Activated T-cell treated with anti-CD3 and anti-CD28 coated beads, Interleukin-2, amount 50 U/mL, for 4 hours (primary cell): ENCODE results near the gene ZNF292. TPM values are rescaled to one million over a fixed set of nuclear protein-coding genes. Genes with fewer than 3 reads are reported as not detected.
"Not testable (repeated sequence)": the region's sequence is repeated elsewhere in the genome, so short reads cannot be mapped to it uniquely, and the experiment has no call there.

Source experiments
- ATAC-seq, 2 donors: fragments of 200-7000 bp; cut with Tn5 transposase; one replicate each; pipeline ENCODE4 v1.10.0; 2021
- DNase-seq: peaks from one replicate; pipeline ENCODE4 v3.0.0-alpha.2; 2020
- H3K27me3 Mint-ChIP-seq: one replicate; pipeline ENCODE4 v1.8.0; 2021; ENCODE audit warnings: low read depth, mixed read lengths
- H3K36me3 Mint-ChIP-seq: one replicate; pipeline ENCODE4 v1.8.0; 2022; ENCODE audit warnings: mixed read lengths; ENCODE audit not compliant: insufficient read depth
- H3K4me1 Mint-ChIP-seq: one replicate; pipeline ENCODE4 v1.8.0; 2021; ENCODE audit warnings: low read depth, mixed read lengths
- H3K4me3 Mint-ChIP-seq: one replicate; pipeline ENCODE4 v1.8.0; 2021; ENCODE audit warnings: mild to moderate bottlenecking, moderate library complexity, mixed read lengths
- H3K9me3 Mint-ChIP-seq: one replicate; pipeline ENCODE4 v1.8.0; 2021; ENCODE audit warnings: mixed read lengths
- total RNA-seq, 3 donors: library from RNA; stranded (reverse); gene quantifications; one replicate each; pipeline ENCODE4 v1.2.1, GENCODE V29; 2021

Gene ZNF292
- total RNA-seq, 3 donors from 2014 or later, result 26.5 to 46.3 (median 38.2) TPM

- Mint-ChIP-seq H3K36me3 (no peaks in the 10 kb centered on the region), H3K27me3 (peaks cover 31% of the 10 kb centered on the region), H3K9me3 (no peaks in the 10 kb centered on the region), H3K4me3 (no peak overlapping the region), H3K4me1 (no peaks in the 10 kb centered on the region)
- ATAC-seq (no peak), DNase-seq (no peak)
Measured at GRCh38 chr6:87289571-87289970, 134.2 kb downstream of the ZNF292 start.

DNA sequence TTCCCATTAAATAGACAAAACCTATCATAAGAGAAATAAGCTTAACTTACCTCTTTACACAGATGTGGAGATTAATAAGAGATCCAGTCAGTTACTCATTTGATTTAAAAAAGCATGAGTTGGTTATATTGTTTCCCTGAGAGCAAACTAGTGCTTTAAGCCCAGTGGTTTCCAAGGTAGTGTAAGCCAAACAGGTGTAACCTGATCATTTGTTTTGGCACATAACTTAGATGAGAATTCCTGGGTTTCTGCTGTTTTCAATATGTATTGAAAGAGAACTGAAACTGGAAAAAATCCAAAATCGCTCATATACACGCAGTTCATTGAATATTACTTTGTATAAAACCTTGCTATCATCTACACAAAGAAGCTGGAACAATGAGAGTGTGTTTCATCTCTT lies 136.5 kb downstream of the ZNF292 start:
- Mint-ChIP-seq H3K36me3 (no peaks in the 10 kb centered on the region), H3K27me3 (peaks cover 38% of the 10 kb centered on the region), H3K9me3 (no peaks in the 10 kb centered on the region), H3K4me1 (no peaks in the 10 kb centered on the region), H3K4me3 (no peak overlapping the region)
- ATAC-seq (no peak), DNase-seq (no peak)

DNA sequence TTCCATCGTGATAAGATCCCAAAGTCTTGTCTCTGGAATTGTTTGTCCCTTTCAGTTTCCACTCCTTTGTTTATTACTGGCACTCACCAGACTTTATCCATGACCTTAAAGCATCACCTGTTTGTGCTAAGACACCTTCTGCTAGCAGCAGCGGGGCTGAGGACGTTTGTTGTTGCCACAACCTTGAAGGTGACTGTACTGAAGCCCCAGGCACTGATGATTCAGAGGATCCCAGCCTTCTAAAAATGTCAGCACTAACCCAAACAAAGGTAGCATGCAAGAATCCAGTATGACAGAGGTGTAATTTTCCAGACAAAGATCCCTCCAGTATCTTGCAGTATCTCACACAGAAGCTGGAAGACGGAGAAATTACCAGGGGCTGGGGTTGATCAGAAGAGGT lies 138.2 kb downstream of the ZNF292 start:
- DNase-seq (no peak), ATAC-seq (no peak)
- Mint-ChIP-seq H3K36me3 (no peaks in the 10 kb centered on the region), H3K4me3 (no peak overlapping the region), H3K4me1 (no peaks in the 10 kb centered on the region), H3K27me3 (peaks cover 42% of the 10 kb centered on the region), H3K9me3 (no peaks in the 10 kb centered on the region)

DNA sequence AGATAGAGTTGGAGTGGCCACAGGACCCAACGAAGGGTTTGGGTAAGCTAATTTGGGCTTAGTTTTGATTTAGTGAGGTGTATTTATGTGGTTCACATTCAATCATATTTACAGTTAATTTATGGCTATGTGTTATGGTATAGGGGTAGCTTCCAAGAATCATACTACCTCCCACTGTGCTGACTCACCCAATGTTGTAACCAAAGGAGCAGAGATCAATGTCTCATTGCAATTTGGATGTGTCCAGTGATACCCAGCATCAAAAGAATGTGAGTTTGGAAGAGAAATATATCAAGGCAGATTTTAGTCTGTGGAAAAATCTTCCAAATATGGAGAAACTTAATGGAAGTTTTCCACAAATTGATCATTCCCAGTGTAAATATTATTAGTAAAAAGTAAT lies 141.8 kb downstream of the ZNF292 start:
- no peak for ATAC-seq
- Mint-ChIP-seq H3K27me3 (peaks cover 56% of the 10 kb centered on the region), H3K4me1 (no peaks in the 10 kb centered on the region), H3K9me3 (no peaks in the 10 kb centered on the region), H3K36me3 (no peaks in the 10 kb centered on the region), H3K4me3 (no peak overlapping the region)
- DNase-seq, result no peak

- H3K4me1 Mint-ChIP-seq, DNase-seq, H3K9me3 Mint-ChIP-seq, ATAC-seq, H3K36me3 Mint-ChIP-seq, H3K4me3 Mint-ChIP-seq: not testable (repeated sequence)
- peaks cover 45% of the 10 kb centered on the region for H3K27me3 Mint-ChIP-seq
Measured at GRCh38 chr6:87301277-87301676, 145.9 kb downstream of the ZNF292 start.

- H3K4me3 Mint-ChIP-seq, result no peak overlapping the region
- peaks cover 13% of the 10 kb centered on the region for H3K27me3 Mint-ChIP-seq
- H3K4me1 Mint-ChIP-seq, result no peaks in the 10 kb centered on the region
- DNase-seq, result no peak
- no peak for ATAC-seq
- H3K9me3 Mint-ChIP-seq, result no peaks in the 10 kb centered on the region
- H3K36me3 Mint-ChIP-seq, result no peaks in the 10 kb centered on the region
Measured at GRCh38 chr6:87308970-87309369, 153.6 kb downstream of the ZNF292 start.

DNA sequence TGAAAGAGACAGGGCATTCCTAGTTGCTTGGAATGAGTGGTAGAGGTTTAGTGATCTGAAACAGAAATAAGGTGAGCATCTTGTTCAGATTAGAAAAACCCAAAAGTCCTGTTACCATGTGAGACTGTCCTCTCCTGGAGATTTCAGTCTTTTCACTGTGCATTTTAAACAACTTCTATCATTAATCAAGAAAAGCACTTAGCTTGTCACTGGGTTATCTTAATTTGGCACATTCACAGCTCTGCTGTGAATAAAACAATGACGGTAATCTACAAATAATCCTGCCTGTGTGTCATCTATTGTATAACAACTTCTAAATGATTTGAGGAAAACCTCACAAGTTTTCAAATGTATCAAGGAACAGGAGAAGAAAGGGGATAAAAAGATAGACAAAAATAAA lies 157.5 kb downstream of the ZNF292 start:
- Mint-ChIP-seq H3K27me3 (peaks cover 25% of the 10 kb centered on the region), H3K9me3 (no peaks in the 10 kb centered on the region), H3K4me1 (no peaks in the 10 kb centered on the region), H3K4me3 (no peak overlapping the region), H3K36me3 (no peaks in the 10 kb centered on the region)
- DNase-seq (no peak), ATAC-seq (no peak)

Other genes starting within 250 kb of the ZNF292 start
- gene HTR1E, start 218.0 kb upstream of the ZNF292 start, total RNA-seq, result not detected
- gene CGA, start 60.5 kb upstream of the ZNF292 start, total RNA-seq, result not detected
- 10 to 100 TPM in 1 of 3 donors, 1 to 10 TPM in 2; 9.6 to 10.7 (median 10.0) TPM for gene SMIM8, start 167.0 kb downstream of the ZNF292 start, total RNA-seq
- not detected for gene GJB7, start 173.7 kb downstream of the ZNF292 start, total RNA-seq
- gene C6orf163, start 189.2 kb downstream of the ZNF292 start, total RNA-seq, result 1 to 10 TPM in 1 of 3 donors, under 1 TPM in 2; 0.71 to 1.0 (median 0.76) TPM